ENCODE measurements around the gene WEE1.

DNA sequence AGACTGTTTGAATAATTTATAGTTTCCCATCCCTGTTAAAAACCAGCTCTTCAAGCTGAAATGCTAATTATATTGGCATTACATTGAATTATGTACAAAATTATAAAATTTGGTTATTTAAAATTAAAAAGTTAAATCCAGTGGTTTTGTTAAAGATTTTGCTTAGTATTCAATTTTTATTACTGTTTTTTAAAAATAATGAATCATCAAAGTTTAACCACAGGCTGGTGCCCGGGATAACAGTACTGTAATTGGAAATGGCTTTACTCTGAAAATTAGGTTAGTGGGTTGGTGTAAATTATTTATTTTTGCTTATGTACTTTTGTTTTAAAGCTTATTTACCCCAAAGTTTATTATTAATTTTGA lies 45.4 kb upstream of the WEE1 start:
- TF ChIP-seq DPF2 (IDR thresholded peaks at IDR 0.05) (no peak), POLR2A (IDR thresholded peaks at IDR 0.05; ENCODE audit: low read depth, low read length) (no peak), ZNF24 (IDR thresholded peaks at IDR 0.05) (no peak), YY1 (IDR thresholded peaks at IDR 0.05; ENCODE audit: low read depth, low read length) (no peak)
- TF ChIP-seq, protein P1, sequence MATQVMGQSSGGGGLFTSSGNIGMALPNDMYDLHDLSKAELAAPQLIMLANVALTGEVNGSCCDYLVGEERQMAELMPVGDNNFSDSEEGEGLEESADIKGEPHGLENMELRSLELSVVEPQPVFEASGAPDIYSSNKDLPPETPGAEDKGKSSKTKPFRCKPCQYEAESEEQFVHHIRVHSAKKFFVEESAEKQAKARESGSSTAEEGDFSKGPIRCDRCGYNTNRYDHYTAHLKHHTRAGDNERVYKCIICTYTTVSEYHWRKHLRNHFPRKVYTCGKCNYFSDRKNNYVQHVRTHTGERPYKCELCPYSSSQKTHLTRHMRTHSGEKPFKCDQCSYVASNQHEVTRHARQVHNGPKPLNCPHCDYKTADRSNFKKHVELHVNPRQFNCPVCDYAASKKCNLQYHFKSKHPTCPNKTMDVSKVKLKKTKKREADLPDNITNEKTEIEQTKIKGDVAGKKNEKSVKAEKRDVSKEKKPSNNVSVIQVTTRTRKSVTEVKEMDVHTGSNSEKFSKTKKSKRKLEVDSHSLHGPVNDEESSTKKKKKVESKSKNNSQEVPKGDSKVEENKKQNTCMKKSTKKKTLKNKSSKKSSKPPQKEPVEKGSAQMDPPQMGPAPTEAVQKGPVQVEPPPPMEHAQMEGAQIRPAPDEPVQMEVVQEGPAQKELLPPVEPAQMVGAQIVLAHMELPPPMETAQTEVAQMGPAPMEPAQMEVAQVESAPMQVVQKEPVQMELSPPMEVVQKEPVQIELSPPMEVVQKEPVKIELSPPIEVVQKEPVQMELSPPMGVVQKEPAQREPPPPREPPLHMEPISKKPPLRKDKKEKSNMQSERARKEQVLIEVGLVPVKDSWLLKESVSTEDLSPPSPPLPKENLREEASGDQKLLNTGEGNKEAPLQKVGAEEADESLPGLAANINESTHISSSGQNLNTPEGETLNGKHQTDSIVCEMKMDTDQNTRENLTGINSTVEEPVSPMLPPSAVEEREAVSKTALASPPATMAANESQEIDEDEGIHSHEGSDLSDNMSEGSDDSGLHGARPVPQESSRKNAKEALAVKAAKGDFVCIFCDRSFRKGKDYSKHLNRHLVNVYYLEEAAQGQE (IDR thresholded peaks at IDR 0.05; ENCODE audit: low read depth, low read length) = no peak
- TF ChIP-seq, protein P2, sequence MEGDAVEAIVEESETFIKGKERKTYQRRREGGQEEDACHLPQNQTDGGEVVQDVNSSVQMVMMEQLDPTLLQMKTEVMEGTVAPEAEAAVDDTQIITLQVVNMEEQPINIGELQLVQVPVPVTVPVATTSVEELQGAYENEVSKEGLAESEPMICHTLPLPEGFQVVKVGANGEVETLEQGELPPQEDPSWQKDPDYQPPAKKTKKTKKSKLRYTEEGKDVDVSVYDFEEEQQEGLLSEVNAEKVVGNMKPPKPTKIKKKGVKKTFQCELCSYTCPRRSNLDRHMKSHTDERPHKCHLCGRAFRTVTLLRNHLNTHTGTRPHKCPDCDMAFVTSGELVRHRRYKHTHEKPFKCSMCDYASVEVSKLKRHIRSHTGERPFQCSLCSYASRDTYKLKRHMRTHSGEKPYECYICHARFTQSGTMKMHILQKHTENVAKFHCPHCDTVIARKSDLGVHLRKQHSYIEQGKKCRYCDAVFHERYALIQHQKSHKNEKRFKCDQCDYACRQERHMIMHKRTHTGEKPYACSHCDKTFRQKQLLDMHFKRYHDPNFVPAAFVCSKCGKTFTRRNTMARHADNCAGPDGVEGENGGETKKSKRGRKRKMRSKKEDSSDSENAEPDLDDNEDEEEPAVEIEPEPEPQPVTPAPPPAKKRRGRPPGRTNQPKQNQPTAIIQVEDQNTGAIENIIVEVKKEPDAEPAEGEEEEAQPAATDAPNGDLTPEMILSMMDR (IDR thresholded peaks at IDR 0.05 in 2 of 3, conservative IDR thresholded peaks at IDR 0.05 in 1 of 3; ENCODE audit: control insufficient read depth in 2 of 3, extremely low read depth in 1 of 3, insufficient read depth in 1 of 3, low read depth in 3 of 3, low read length in 3 of 3) = no peak

All from GM12878 (cell line).